GM21576 (cell line): ENCODE data around the gene PRKCZ.

Source experiments
- ATAC-seq: cut with Tn5 transposase; IDR thresholded peaks from one replicate; pipeline ENCODE4 v1.9.1; 2021; ENCODE audit warnings: mild to moderate bottlenecking, moderate library complexity; ENCODE audit not compliant: unreplicated experiment

The PRKCZ gene

GRCh38 chr1:2044510-2045319 lies 5.5 kb upstream of the PRKCZ start:
- peak; percentile 48 for ATAC-seq

DNA sequence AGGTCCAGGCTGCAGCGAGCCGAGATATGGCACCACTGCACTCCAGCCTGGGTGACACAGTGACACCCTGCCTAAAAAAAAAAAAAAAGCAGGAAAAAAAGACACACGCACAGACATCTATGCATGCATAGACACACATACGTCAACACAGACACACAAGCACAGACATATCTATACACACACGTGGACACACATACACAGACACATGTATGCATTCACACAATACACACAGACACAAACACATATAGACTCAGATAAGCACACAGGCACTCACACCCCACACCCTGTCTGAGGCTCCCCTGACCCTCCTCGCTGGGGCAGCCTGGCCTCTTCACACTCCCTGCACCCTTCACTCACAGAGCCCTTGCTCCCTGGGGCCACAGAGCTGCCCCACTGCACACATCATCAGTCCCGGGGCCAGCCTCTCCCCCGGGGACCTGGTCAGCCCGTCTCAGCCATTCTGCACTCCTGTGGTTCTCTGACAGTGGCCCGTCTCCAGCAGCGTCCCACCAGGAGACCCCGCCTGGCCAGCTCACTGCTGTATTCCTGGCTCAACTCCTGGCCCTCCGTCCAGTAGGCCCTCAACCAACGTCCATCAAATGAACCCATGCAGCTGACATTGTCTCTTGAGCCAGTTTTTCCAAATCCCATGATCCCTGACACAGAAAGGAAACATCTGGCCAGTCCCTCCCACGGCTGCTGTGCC lies 4.6 kb upstream of the PRKCZ start:
- no peak for ATAC-seq

- no peak for ATAC-seq
Measured at GRCh38 chr1:2046174-2046917, 3.9 kb upstream of the PRKCZ start.

GRCh38 chr1:2046953-2047748 lies 3.1 kb upstream of the PRKCZ start:
- ATAC-seq = no peak

- no peak for ATAC-seq
Measured at GRCh38 chr1:2047749-2048729, 2.2 kb upstream of the PRKCZ start.

DNA sequence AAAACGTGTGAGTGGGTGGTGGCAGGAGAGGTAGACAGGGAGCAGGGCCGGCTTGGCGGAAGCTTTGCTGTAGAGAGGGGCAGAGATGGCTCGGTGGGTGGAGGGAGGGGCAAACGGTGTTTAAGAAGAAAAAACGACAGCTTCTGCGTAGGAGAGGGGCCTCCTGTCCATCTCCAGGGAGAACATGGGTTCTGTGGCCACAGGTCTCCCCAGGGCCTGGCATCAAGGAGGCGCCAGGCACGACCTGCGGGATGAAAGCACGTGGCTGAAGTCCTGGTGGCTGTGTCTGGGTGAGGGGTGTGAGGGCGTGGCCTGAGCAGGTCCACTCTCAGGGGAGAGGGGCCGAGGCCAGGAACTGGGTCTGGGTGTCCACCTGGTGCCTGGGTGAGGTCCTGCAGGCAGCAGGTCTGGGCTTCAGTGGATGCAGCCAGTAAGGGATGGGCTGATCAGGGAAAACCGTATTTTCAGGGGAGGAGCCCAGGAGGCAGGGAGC lies 940 bp upstream of the PRKCZ start:
- no peak for ATAC-seq

DNA sequence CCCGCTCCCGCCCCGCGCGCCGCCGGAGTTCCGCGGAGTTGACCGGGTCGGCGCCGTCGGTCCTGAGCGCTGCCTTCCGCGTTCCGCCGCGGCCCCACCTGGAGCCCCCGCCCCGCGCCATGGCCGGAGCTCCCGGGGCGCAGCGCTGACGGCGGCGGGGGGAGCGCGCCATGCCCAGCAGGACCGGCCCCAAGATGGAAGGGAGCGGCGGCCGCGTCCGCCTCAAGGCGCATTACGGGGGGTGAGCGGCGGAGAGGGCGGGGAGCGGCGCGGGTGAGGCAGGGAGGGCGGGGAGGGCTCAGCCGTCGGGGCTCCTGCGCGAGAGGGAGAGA lies 216 bp downstream of the PRKCZ start:
- ATAC-seq = no peak

- no peak for ATAC-seq
Measured at GRCh38 chr1:2050793-2051682, 827 bp downstream of the PRKCZ start.

- ATAC-seq = no peak
Measured at GRCh38 chr1:2052054-2052679, 2.0 kb downstream of the PRKCZ start.

- ATAC-seq = no peak
Measured at GRCh38 chr1:2052756-2053155, 2.5 kb downstream of the PRKCZ start.

- ATAC-seq = no peak
Measured at GRCh38 chr1:2053217-2053616, 3.0 kb downstream of the PRKCZ start.

DNA sequence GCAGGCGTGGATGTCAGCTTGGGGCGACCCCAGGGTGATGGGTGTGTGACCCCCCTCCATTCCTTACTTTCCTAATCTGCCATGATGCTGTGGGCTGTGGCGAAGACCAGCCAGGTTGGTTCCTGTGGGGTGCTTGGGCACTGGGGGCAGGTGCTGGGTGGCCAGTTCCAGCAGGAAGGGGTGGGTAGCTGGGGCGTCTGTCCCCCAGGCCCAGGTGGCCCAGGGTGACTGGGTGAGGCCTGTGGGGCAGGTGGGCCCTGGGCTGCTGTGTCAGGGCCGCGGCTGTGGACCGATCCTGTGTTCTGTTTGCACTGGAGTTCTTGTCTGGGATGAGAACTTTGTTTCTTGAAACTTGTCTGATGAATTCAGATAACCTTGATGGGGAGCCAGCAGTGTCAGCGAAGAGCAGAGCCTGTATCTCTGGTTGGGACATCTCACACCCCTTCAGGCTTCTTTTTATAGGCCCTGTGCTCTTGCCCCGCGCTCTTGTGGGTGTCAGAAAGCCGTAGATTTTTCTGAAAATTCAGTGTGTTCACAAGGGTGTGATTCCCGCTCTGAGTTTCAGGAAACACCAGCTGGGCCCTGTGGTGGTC lies 3.7 kb downstream of the PRKCZ start:
- no peak for ATAC-seq

DNA sequence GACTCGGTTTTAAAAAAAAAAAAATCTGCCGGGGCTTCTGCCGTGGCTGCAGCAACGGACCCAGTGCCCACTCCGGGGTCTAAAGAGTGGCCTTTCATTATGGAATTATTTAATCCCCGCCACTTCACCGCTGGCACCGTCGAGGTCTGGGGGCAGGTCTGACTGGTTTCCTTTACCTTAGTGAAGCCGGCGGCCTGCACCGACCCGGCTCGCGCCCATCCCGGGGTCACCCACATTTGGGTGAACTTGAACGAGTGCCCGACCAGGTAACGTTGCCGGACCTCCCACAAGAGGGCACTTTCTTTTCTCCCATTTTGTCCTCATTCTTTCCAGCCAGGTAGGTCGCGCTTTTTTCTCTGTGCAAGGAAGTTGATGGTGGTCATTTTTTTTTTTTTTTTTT lies 4.3 kb downstream of the PRKCZ start:
- no peak for ATAC-seq

DNA sequence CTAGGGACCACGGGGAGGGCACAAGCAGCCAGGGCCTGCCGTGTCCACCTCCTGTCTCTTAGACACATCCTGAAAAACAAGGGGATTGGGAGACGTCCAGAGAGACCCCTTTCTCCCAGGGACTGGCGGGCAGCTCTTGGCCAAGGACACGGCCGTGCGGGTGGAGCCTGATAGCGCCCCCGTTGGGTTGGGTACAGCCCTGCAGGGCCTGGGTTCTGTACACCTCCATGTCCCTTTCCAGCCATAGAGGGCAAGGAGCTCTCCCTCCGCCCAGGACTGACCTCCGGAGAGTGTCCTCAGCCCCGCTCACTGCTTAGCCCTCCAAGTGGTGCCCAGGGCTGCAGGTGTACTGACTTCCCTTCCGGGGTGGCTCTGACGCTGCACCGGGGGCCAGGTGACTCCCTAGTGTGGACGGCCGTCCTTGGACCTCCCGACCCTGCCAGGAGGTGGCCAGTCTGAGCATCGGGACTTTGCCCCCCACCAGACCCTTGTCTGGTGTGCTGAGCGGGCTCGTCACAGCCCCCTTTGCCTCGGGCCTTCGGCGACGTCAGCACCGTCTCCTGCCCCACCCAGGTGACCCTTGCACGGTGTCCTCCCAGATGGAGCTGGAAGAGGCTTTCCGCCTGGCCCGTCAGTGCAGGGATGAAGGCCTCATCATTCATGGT lies 5.8 kb downstream of the PRKCZ start:
- ATAC-seq = no peak

DNA sequence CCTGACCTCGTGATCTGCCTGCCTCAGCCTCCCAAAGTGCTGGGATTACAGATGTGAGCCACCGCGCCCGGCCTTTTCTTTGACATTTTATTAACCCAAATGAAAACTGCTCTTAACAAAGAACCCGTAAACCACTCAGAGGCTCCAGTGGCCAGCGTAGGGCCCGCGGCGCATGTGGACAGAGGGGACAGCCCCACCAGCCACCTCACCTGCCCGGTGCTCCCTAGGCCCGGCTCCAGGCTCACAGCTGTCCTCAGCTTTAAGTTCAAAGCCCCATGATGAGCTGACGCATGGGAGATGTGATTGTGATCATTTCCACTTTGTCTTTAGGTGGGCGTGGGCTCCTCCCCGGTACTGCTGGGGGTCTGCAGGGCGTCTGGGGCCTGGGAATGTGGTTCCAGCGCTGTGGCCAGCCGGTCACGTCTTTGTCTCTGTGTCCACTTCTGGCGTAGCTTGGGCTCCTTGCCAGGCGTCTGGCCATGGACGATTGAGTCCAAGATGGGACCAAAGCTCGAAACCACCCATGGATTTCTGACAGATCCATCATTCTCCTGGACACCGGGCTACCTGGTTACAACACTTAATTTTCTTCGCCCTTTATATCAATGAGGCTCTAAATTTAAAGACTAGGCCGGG lies 6.9 kb downstream of the PRKCZ start:
- no peak for ATAC-seq

GRCh38 chr1:2059290-2059953 lies 9.2 kb downstream of the PRKCZ start:
- ATAC-seq = no peak
